LNCaP clone FGC (cell line): ENCODE measurements around the gene MAPK12.

Experiments used
- DNase-seq: peaks from one replicate; pipeline ENCODE4 v3.0.0-alpha.2; 2011; ENCODE audit warnings: low read depth
- H3K4me3 ChIP-seq: 2 replicates; pipeline ENCODE4 v1.5.1; 2011; ENCODE audit warnings: mild to moderate bottlenecking, low read depth, low read length, control low read depth
- CTCF ChIP-seq: IDR thresholded peaks from 2 replicates; pipeline ENCODE4 v1.5.1; 2012; ENCODE audit warnings: mild to moderate bottlenecking; ENCODE audit not compliant: control insufficient read depth, insufficient read depth; ENCODE audit errors: extremely low read depth

The MAPK12 gene

GRCh38 chr22:50210378-50211139 lies 50.9 kb downstream of the MAPK12 start:
- no peak for TF ChIP-seq CTCF
- DNase-seq: no peak
- no peak overlapping the region for H3K4me3 ChIP-seq

GRCh38 chr22:50209893-50210292 lies 51.6 kb downstream of the MAPK12 start:
- TF ChIP-seq CTCF: peak; percentile 86
- H3K4me3 ChIP-seq: no peak overlapping the region
- DNase-seq: no peak

- no peak for TF ChIP-seq CTCF
- DNase-seq: no peak
These were observed 52.3 kb downstream of the MAPK12 start for GRCh38 chr22:50208939-50209892.

DNA sequence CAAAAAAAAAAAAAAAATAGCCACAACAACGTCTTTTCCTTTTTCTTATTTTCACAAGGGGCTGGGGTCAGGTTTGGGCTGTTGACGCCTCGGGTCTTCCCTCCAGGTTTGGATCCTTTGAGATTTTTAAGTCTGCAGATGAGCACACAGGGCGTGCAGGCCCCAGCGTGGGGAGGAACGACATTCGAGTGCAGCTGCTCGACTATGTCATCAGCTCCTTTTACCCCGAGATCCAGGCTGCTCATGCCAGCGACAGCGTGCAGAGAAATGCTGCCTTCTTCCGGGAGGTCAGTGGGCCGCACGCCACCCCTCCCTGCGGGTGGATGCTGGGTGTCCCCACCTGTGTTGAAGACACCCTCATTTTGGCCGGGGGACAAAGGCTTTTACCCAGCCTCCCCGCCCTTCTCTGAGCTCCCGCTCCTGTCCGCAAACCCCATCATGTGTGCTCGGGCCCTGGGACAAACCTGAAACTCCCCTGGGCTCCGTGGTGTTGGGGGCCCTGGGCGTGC lies 53.0 kb downstream of the MAPK12 start:
- H3K4me3 ChIP-seq: no peak overlapping the region
- no peak for DNase-seq
- TF ChIP-seq CTCF: no peak

More at GRCh38 chr22:50208939-50209892, 52.3 kb downstream of the MAPK12 start:
- no peak overlapping the region for H3K4me3 ChIP-seq

DNA sequence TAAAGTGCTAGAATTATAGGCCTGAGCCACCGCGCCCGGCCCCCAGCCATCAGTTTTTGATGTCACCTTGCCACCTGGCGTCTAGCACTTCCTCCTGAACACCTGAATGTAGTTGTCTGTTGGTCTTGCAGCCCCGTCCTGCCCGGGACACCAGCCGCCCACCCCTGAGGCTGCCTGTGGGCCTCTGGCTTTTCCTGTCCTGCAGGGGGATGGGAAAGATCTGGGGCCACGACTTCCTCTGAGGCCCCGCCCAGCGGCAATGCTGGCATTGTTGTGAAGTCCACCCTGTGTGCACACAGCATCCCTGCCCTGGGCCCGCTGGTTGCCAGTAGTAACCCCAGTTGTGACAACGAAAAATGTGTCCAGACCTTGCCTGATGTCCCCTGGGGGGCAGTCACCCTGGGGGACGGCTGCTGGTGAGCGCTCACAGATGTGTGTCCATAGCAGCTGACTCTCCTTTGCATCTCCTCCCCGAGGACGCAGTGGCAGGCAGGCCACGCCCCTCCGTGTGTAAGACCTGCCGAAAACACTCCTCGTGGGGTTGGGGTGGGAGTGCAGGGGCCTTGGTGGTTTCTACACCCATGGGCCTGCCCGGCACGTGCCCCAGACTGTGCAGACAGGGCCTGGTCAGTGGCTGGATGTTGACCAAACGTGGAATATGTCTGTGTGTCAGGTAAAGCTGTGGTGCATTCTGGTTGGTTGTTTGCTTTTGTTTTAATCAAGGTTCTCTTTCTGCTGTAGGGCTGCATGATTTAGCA lies 53.9 kb downstream of the MAPK12 start:
- H3K4me3 ChIP-seq: no peak overlapping the region

GRCh38 chr22:50206599-50206998 lies 54.9 kb downstream of the MAPK12 start:
- peak; percentile 31; the same call in 1 of the 2 replicates for TF ChIP-seq CTCF
- DNase-seq: no peak
- H3K4me3 ChIP-seq: no peak overlapping the region

More for the DNA sequence above, 53.9 kb downstream of the MAPK12 start:
- no peak for TF ChIP-seq CTCF
- DNase-seq: no peak
